Measurements from ENCODE around the gene AGAP1.

The AGAP1 gene

GRCh38 chr2:235670974-235671787, 177.3 kb downstream of the AGAP1 start:
- no peak for DNase-seq

DNA sequence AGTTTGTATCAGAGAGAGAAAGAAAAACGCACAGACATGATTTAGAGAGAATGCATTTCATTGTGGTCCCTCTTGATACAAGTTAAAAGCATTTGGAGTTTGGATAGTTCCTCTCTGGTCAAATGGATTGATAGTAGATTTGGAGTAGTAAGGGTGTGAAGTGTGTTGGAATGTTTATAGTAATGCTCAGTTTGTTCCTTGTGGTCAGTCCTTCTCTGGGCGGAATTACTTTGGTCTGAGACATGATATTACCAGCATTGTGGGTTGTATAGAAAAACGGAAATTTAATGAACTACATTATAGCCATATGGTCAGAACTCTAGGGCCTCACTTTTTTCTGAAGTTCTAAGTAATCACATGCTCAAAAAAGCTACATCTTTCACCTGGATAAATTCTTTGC, 178.9 kb downstream of the AGAP1 start:
- no peak for DNase-seq

DNA sequence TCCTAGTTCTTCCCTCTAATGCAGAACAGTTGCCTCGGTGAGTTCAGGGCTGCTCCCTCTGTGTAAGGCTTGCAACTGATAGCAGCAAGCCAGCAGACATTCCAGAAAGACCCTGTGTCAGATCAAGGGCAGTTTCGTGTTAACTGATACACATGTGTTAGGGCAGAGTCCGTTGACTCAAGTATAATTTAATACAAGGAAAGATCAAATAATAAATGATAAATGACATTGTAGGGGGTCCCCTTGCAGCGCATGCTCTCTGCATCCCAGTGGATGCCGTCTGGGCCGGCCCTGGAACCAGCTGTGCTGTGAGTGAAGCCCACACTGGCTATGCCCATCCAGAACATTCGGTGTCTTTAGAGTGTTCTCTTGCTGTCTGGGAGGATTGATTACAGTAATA, 180.3 kb downstream of the AGAP1 start:
- no peak for DNase-seq

DNA sequence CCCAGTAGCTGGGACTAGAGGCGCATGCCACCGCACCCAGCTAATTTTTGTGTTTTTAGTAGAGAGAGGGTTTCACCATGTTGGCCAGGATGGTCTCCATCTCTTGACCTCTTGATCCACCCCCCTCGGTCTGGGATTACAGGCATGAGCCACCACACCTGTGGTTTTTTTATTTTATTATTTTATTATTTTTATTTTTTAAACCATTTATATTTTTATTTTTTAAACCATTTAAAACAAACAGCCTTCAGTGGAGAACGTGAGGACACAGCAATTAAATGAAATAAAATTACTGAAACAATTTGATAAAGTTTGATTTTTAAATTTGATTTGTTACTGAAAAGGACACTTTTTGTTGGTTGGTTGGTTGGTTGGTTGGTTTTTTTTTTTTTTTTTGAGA, 181.0 kb downstream of the AGAP1 start:
- DNase-seq = no peak

DNA sequence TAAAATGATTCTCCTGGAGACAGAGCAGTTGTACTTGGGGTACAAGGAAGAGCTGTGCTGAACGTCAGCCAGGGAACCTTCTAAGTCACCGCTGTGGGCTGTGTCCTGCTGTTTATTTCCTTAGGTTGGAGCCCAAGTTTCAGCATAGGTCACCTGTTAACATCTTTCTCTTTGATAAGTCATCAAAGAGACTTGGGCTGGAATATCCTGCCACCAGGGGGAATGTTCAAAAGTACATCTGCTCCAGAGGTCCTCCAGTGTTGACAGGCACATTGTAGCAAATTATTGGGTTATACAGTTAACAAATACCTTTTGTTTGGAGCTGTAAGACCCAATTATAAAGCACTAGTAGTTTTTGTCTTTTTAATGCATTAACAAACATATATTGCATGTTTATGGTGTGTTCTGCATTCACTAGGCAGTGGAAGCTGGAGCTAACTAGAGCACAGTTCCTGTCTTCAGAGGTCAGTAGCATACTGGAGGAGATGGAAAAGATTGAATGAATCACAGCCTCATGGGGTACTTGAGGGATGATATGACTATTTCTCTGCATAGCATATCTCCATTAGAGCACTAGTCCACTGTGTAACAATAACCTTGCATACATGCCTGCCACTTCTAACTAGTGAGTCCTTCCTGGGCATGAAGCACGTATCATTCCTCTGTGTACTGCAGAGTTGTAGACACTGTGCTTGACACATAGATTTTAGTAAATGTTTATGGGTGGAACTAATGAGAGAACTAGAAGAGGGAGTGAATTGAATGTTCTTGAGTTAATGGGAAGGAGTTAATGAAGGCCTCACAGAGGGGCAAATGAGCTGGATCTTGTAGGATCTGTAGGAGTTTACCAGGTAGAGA, 182.1 kb downstream of the AGAP1 start:
- DNase-seq = no peak

DNA sequence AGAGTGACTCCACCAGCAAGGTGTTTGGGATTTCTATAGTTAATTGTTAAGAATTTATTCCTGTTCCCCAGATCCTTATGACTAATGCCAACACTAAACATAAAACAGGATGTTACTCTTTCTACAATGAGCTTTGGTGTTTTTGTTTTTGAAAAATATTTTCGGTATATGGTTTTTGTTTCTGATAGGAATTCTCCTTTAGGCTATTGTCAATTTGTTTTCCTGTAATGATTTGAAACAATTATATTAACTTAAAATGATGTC, 182.6 kb downstream of the AGAP1 start:
- DNase-seq = no peak

- no peak for DNase-seq
Measured at GRCh38 chr2:235677276-235677788, 183.5 kb downstream of the AGAP1 start.

DNA sequence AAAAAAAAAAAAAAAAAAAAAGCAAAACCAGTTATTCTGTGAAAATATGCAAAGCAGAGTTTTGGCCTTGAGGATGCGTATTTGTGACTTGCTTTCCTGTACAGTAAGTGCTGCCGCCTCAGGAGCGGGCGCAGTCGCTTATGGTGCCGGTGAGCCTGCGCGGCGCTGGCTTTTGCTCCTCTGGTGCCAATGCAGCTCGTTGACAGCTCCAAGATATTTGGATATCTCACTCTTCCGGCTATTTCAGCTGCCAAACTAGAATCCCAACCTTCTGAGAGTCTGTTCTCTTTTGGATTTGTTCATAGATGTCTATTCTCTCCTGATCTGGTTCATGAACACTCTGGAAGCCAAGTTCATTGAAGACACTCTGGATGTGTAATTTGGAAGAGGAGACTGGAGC, 184.1 kb downstream of the AGAP1 start:
- DNase-seq = no peak

DNA sequence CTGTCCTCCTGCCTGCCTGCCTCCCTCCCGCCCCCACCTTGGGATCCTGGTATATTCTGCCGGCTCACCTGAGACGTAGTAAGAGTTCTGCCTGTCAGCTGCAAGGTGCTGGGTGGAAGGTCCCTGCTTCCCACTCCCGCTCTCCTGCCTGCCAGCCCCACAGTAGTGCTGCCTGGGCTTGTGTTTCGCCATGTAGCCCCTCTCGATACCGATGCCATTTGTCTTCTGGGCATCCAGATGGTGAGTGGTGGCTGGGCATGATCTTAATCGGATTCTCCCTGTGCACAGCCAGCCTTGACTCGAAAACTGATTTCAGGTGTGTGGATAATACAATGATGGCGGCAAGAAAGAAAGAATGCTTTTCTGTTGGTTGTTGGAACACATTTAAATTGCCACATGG, 184.9 kb downstream of the AGAP1 start:
- DNase-seq = no peak

DNA sequence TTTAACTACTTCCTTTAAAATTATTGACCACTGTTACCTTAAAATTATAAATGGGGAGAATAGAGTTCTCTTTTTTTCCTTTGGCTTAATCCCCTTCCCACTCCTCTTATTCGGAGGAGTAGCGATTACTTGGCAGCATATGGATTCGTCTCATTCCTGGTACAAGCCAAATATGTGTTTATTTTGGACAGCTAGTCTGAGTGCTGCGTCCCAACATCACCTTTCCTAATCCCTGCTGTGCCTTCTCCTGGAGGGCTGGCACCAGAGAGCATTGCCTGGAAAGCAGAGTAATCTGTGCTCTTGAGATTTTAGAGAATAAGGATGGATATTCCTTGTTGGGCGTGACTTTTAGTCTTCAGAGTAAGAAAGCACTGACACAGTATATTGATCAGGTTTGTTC, 185.6 kb downstream of the AGAP1 start:
- no peak for DNase-seq

DNA sequence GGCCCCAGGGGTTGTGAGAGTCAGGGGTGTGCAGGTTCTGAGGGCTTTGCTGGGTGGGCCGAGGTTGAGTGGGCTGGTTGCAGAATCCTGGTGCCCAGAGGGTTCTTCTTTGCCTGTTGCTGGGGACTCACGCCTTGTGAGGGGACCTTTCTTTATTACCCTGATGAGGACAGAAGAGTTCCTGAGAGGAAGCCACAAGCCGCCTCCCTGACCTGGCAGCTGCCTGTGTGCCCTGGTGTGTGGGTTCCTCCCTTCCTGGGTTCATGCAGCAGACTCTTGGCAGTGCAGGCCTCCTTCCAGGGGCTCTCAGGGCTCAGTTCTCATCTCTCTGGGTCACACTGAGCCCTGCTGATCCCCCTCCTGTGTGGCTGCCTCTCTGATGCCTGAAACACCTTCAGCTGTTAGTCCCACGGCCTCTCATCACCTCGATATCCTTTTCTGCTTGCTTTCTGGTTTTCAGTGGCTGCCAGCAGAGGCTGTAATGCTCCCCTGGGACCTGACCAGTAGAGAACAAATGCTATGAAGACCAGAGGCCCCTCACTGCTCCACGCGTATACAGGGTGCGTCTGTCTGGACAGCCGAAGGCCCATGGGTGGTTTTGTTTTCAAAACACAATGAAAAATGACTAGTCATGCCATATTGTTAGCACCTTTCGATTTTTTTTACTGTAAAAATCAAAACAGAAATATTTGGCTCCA, 191.3 kb downstream of the AGAP1 start:
- DNase-seq = peak; percentile 10

DNA sequence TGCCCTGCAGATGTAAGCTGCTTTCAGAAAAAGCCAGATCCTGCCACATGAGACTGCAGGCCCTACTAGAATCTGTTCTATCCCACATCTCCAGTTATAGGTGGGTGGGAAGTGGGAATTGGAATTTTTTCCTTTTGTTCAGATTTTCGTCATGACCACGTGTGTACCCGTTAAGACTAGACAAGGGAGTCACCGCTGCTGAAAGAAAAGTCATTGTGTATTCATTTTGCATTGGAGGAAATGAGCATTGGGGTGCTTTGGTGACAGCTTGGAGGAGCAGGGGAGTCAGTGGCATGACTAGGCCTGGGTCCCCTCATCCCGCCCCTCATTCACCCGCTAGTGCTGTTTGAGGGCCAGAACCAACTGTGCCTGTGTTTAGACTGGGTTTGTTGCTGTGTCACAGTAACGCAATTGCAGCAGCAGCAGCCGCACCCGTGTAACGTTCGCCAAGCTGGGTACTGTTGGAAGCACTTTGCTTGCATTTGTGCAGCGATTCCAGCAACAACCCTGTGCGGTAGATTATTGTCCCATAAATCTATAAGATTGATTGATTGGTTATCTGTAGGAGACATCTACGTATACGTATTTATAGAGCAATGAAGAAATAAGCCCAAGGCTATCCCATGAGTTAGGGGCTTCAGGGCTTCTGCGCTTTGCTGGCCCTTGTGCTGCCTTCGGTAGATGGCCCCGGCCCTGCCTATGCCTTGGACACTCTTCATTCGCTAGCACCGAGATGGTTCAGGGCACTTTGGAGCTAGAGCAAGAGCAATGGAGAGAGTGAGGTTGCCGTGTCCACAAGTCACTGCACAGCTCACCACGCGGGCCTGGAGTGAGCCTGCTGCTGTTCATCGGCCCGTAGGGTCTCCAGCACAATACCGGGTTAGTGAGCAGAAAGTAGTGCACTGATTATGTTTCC, 194.9 kb downstream of the AGAP1 start:
- no peak for DNase-seq

DNA sequence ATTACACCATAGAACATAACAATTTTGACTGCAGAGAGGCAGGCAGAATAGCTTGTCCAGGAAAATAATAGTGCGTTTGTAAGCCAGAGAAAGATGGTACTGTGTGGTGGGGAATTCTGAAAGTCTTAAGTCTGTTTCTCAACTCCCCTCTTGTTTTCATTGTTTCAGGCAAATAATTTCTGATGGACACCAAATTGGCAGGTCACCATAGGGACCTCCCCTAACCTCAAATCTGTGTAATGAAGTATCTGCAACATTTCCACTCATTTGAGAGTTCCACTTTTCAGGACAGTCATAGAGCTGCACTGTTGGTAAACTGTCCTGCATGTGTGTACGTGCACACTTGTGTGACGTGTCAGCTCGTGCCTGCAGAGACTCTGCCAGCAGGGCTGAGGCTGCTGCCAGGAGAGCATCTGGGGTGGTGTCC, 195.6 kb downstream of the AGAP1 start:
- no peak for DNase-seq

DNA sequence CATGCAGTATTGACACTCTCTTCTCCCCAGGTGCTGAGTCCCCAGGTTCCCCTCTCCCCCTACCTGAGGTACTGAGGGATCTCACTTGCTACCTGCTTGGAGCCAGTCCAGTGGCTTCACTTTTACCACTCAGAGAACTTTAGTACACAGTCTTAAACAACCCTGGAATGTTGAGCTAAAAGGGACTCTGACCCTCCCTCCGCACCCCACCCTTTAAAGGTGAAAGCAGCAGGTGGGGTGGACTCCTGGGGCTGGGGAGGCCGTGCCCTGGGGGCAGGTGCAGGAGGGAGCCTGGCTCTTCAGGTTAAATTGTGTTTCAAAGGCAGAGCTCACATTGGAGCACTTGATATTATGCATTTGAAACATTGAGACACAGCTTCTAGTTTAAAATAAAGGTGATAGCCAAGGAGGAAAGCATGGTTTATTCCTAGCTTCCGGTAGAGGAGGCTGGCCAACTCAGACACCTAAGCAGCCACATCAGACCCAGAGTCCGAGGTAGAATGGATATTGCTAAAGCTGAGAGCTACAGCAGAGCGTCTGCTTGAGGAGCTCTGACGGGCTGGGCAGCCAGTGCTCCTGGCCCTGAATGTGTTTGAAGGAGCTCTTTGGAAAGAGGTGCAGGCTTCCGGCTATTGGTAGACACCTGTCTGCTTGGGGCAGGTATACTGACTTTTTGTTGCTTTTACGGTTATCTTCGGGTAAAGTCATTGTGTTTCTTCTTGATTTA, 196.4 kb downstream of the AGAP1 start:
- no peak for DNase-seq

DNA sequence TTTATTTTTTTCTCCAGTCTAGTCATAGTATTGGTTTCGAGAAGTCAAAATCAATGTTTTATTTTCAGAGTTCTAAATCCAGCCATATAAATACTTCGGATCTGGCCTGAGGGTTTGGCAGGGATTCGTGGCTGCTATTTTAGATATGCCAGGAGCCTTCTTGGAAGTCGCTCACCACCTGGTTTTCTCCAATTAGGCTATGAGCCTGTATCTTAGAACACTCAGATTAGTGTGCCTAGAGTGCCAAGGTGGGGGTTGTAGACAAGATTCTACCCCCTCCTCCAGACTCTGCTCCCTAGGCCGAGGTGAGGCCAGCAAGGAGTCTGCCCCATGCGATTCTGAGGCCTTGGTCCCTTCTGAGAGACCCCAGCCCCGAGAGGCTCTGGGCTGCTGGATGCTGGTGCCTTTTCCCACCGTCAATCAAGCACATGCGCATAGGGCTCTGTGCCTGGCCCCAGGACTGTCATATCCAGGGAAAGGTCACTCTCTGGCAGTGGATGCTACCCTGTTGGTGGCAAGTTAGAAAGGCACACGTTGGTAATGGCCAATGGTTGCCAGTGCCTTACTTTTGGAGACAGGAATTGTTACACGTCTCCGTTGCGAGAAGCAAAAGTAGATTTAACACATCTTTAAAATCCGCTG, 197.1 kb downstream of the AGAP1 start:
- no peak for DNase-seq

DNA sequence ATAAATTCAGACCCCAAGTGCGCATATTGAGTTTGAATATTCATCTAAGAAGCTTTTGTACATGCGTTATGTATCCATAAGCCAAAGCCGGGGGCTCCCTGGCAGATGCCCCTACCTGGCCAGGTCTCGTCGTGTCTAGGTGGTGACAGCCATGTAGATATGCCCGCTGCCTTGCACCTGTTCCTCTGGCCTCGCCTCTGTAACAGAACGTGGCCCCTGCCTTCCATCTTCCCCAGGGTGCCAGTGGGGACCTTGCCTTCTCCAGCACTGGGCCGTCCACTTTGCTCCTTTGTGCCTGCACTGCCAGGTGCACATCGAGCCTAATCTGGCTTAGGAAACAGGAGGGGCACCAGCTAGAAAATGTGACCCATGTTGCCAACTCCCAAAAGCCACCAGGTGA, 198.2 kb downstream of the AGAP1 start:
- no peak for DNase-seq

DNA sequence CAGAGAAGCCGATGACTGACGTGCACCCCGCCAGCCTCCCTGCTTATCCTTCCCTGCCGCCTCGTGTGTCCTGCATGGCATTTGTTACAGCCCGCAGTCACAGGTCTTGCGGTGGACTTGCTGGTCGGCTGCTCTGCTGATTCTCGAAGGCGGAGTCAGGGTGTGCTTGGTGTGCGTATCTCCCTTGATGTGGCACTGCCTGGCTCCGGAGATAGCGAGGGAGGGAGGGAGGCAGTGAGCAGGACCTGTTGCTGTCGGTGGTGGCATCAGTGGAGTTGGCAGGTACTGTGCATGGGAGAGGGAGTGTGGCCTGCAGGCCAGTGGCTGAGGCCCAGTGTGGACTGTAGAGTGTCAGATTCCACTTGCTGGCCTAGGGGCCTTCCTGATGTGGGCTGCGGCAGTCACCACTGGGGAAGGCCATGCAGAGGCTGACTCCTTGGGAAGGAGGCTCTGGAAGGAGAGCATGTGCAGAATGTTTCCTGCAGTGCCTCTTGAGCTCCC, 198.9 kb downstream of the AGAP1 start:
- no peak for DNase-seq

- DNase-seq = no peak
Measured at GRCh38 chr2:235693279-235693678, 199.4 kb downstream of the AGAP1 start.

GRCh38 chr2:235694721-235695601, 201.1 kb downstream of the AGAP1 start:
- no peak for DNase-seq

- DNase-seq = no peak
Measured at GRCh38 chr2:235695602-235695895, 201.7 kb downstream of the AGAP1 start.

Data from CD4-positive, alpha-beta T cell treated with Interleukin-4 for 4 hours (primary cell).